Pancreas (tissue), 10 donors: Measurements from ENCODE around the gene CUTA. TPM values are rescaled to one million over a fixed set of nuclear protein-coding genes. Genes with fewer than 3 reads are reported as not detected.

Experiments used
- ATAC-seq, 4 donors: fragments of 200-7000 bp; cut with Tn5 transposase; one replicate each; pipeline versions ENCODE4 v1.8.0 to v1.9.1; 2020; ENCODE audit warnings: mild to moderate bottlenecking in 4 of 4, moderate library complexity in 4 of 4
- DNase-seq, 6 donors: peaks; one replicate each; pipeline ENCODE4 v3.0.0-alpha.2; 2020
- FAIRE-seq: peaks from 2 replicates; lab custom pipeline; 2012; peaks lifted over from hg19 to GRCh38; lab: Jason Lieb, UNC
- H3K27ac ChIP-seq, 4 donors: fragments of 200-600 bp; sonication (generic); 1 replicate in 3 of 4; 2 replicates in 1 of 4; pipeline versions ENCODE4 v1.5.0 to v1.8.0; 2020
- H3K27me3 ChIP-seq, 4 donors: fragments of 200-600 bp; one replicate each; pipeline ENCODE4 v1.8.0; 2021
- H3K36me3 ChIP-seq, 3 donors: fragments of 200-600 bp; sonication (generic) in 1 of 3; one replicate each; pipeline versions ENCODE4 v1.5.0 to v1.8.0; 2020 to 2021
- H3K4me1 ChIP-seq, 3 donors: fragments of 200-600 bp; one replicate each; pipeline ENCODE4 v1.8.0; 2021
- H3K4me3 ChIP-seq, 4 donors: fragments of 200-600 bp; sonication (generic) in 2 of 4; one replicate each; pipeline versions ENCODE4 v1.5.0 to v1.8.0; 2020 to 2021
- H3K9me3 ChIP-seq, 4 donors: fragments of 200-600 bp; one replicate each; pipeline ENCODE4 v1.8.0; 2021
- WGBS, 2 donors: extraction: QIAGEN DNeasy Blood & Tissue Kit; methylation state at CpG; one replicate each; pipeline ENCODE4 v1.1.7; 2013; 5-methylcytosine and 5-hydroxymethylcytosine counted together
- intact Hi-C, 3 donors: fragments of 100-400 bp; cut with DNase I; formaldehyde crosslinking; loops; one replicate each; pipeline versions ENCODE4 v1.11.1 to v1.14.2; 2022
- polyA plus RNA-seq, 2 donors: library from polyadenylated mRNA; stranded (reverse); fragments of 200-250 nt; gene quantifications; one replicate each; pipeline ENCODE4 v1.2.3, GENCODE V29; 2013
- total RNA-seq, 6 donors: library from RNA; stranded (reverse); fragmentation: NEBNext Ultra II Directional in 4 of 6; extraction: Animal tissue kit (Norgen Biotek cat#: 25700) in 4 of 6; gene quantifications; one replicate each; pipeline versions ENCODE4 v1.2.1 to v1.2.4, GENCODE V29; 2021 to 2023
- TF ChIP-seq, protein P1 (sequence below), 4 donors: fragments of 200-600 bp; sonication (generic) in 3 of 4; IDR thresholded peaks; one replicate each; pipeline versions ENCODE4 v1.5.0 to v1.8.0; 2021; ENCODE audit warnings: antibody characterized with exemption in 4 of 4
- donor health status: healthy with polysubstance abuse.
- donor health status: DM: no; HTN: no; CAD: no; lungs with moderate emphysema.
- donor health status: DM: no; HTN: no; CAD: no.
- donor health status: control.
- donor health status: control.
- donor health status: Bipolar disorder and iron deficiency.
- donor health status: DM: yes; HTN: yes; CAD: no.
- donor health status: DM: no; HTN: no; CAD: no.
- donor health status: DM: no; HTN: no; CAD: no.
- donor health status: DM: yes; HTN: yes; CAD: no.

CUTA gene
- total and polyA plus RNA-seq, 8 donors = 65.0 to 204 (median 83.7) TPM

DNA sequence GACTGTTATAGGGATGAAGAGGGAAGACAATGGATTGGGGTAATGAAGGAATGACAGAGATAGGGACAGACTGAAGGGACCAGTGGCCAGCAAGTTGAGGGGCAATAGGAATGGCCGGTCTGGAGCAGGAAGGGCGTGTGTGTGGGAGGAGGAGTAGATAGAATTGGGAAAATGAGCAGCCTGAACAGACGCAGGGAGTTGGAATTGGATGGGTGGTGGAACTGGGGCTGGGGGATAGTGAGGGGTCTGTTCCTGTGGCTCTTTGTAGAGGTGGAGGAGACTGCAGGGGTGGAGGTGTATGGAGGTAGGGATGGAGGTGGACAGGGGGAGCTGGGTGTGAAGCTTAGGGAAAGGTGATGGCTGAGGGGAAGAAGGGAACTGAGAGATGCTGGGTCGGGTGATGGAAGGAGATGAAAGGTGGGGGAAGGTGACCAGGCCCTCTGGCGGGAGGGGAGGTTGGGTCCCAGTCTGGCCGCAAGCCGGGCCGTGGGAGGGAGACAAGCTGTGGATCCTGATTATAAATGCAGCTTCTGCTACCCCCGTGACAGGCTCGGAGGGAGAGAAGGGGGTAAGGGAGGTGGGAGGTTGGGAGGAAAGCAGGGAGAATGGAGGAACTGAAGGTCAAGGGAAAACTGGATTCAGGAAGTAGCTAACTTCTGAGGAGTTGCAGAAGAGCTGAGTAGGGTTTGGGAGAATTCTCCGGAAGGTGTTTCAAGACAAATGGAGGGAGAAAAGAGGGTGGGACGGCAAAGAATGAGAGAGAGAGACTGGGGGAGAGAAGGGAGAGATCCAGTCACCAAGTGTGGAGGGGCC is 7.2 kb upstream of the CUTA start:
- Histone ChIP-seq H3K4me3 (peak overlapping the region; percentile 18 to 63 (median 52)), H3K27me3 (no peaks in the 10 kb centered on the region), H3K36me3 (no peaks in the 10 kb centered on the region), H3K27ac (peak overlapping the region; percentile 76 to 93 (median 90)), H3K9me3 (no peaks in the 10 kb centered on the region), H3K4me1 (peaks cover 0 to 8% (median 0%) of the 10 kb centered on the region in 3 donors)
- FAIRE-seq (no peak), ATAC-seq (peak; percentile 0 to 4 (median 2)), DNase-seq (peak in 1 of 6 donors; percentile 46)
- WGBS, 2 donors = 14 to 15% methylated on average over 12 of the region's 12 CpGs
- TF ChIP-seq, protein P1, sequence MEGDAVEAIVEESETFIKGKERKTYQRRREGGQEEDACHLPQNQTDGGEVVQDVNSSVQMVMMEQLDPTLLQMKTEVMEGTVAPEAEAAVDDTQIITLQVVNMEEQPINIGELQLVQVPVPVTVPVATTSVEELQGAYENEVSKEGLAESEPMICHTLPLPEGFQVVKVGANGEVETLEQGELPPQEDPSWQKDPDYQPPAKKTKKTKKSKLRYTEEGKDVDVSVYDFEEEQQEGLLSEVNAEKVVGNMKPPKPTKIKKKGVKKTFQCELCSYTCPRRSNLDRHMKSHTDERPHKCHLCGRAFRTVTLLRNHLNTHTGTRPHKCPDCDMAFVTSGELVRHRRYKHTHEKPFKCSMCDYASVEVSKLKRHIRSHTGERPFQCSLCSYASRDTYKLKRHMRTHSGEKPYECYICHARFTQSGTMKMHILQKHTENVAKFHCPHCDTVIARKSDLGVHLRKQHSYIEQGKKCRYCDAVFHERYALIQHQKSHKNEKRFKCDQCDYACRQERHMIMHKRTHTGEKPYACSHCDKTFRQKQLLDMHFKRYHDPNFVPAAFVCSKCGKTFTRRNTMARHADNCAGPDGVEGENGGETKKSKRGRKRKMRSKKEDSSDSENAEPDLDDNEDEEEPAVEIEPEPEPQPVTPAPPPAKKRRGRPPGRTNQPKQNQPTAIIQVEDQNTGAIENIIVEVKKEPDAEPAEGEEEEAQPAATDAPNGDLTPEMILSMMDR (IDR thresholded peaks at IDR 0.05) = no peak
- intact Hi-C loops = no loop called here

DNA sequence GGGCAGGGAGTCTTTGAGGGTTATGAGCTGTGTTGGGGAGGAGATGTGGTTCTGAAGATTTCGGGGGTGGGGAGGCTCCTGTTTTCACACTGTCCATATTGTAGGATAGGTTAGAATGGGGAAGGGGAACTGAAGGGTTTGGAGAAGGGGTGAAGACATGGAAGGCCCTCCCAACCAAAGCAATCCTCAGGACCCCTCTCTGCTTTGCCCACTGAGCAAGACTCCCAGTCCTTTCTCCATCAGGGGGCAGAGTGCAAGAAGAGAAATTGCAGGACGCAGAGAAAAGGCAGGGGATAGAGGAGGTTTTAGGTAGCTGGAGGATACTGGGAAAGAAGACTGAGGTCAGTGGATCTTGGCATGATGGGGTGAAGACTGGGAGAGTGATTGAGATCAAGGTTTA is 5.9 kb upstream of the CUTA start:
- Histone ChIP-seq H3K27ac (no peak overlapping the region), H3K4me3 (no peak overlapping the region), H3K36me3 (no peaks in the 10 kb centered on the region), H3K4me1 (peaks cover 0 to 9% (median 0%) of the 10 kb centered on the region in 3 donors), H3K27me3 (no peaks in the 10 kb centered on the region), H3K9me3 (no peaks in the 10 kb centered on the region)
- no peak for FAIRE-seq
- TF ChIP-seq, protein P1 (IDR thresholded peaks at IDR 0.05) = no peak
- intact Hi-C loops = no loop called here
- WGBS, 2 donors = 82 to 100% methylated on average over 2 of the region's 2 CpGs
- DNase-seq = no peak
- ATAC-seq = no peak

DNA sequence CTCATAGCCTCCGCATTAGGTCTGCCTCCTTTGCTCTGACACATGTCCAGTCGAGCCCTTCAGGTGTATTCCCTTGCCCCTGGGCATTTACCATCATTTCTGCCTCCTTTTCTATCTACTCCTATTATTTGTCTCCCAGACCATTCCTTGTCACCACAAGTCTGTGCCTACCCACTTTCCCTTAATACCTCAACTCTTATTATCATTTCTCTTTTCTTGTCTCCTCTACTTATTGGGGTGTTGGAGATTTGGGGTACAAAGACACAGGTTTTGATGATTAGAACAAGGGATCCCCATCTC is 3.4 kb upstream of the CUTA start:
- no peaks in the 10 kb centered on the region for H3K36me3 ChIP-seq
- FAIRE-seq = no peak
- H3K4me3 ChIP-seq = no peak overlapping the region
- no peaks in the 10 kb centered on the region for H3K9me3 ChIP-seq
- ATAC-seq = no peak
- H3K27ac ChIP-seq = no peak overlapping the region
- intact Hi-C loops = no loop called here
- peaks cover 0 to 18% (median 0%) of the 10 kb centered on the region in 3 donors for H3K4me1 ChIP-seq
- TF ChIP-seq, protein P1 (IDR thresholded peaks at IDR 0.05) = no peak
- DNase-seq = no peak
- H3K27me3 ChIP-seq = no peaks in the 10 kb centered on the region
- WGBS, 2 donors = 64 to 74% methylated on average over 2 of the region's 2 CpGs

DNA sequence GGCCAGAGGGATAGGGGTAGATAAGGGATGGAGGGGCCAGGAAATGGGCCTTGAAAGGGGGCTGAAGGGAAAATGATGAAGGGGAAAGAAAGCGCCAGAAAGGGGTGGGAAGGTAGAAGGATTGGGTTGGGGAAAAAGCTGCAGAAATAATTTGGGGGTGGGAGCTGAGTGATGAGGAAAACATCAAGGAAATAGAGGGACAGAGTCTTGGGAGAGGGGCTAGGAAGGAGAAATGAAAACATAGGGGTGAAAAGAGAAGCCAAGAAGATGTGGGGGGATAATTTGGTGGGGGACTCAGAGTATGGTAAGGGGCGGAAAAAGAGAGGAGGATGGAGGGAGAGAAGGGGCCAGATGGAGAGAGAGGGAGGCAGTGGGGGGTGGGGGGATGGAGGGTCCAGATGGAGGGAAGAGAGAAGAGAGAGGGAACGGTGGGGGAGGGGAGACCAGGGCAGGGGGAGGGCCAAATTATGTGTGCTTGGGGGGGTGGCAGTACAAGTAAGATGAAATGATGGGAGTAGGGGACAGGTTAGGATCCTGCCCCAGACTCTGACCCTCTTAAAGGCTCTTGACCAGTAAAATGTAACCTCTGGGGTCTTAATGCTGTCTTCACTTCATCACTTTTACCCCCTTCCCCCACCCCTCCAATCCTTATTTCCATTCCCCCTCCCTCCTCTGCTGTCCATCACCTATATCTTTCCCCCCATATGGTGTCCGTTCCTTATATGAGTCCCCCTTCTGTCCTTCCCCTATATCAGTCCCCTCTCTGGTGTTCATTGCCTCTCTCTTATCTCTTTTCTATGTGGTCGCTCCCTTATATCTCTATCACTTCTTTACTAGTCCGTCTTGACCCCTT is 2.8 kb upstream of the CUTA start:
- intact Hi-C loops = no loop called here
- peaks cover 0 to 23% (median 0%) of the 10 kb centered on the region in 3 donors for H3K4me1 ChIP-seq
- no peaks in the 10 kb centered on the region for H3K9me3 ChIP-seq
- WGBS, 2 donors = 51 to 64% methylated on average over 5 to 6 of the region's 6 CpGs
- no peak overlapping the region for H3K4me3 ChIP-seq
- H3K36me3 ChIP-seq = no peaks in the 10 kb centered on the region
- no peak overlapping the region for H3K27ac ChIP-seq
- no peak for ATAC-seq
- DNase-seq = no peak
- TF ChIP-seq, protein P1 (IDR thresholded peaks at IDR 0.05) = no peak
- H3K27me3 ChIP-seq = no peaks in the 10 kb centered on the region
- no peak for FAIRE-seq
